Activated CD4-positive, alpha-beta T cell treated with anti-CD3 and anti-CD28 coated beads, Interleukin-10, Interleukin-2, amounts not matched to agents 100 ng/mL and 50 ng/mL, durations not matched to agents 16 hours and 8 hours (primary cell): ENCODE results near the gene DDX3Y.

Experiments used
- DNase-seq: peaks from one replicate; pipeline ENCODE4 v3.0.0-alpha.2; 2020

The DDX3Y gene

GRCh38 chrY:12904618-12905516, at the start of gene DDX3Y:
TSS of gene DDX3Y (plus strand) at chrY:12904868. CDS start at chrY:12904937, 69 bp downstream.
- DNase-seq = no peak

DNA sequence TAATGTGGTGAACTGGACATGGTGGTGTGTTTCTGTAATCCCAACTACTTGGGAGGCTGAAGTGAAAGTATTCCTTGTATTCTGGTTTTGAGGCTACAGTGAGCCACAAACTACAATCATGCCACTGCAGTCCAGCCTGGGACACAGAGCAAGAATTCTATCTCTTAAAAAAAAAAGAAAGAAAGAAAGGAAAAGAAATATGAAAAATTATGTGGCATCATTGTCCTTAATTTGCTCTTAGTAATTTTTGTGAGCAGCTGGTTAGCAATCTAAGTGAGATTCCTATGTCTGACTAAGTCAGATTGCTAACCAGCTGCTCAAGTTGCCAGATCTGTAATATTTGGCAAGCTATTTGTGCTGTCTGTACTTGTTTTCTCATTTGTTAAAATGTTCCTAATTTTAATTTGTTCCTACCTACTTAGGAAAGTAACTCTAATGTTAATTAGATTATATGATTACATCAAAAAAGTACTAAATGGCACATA, 48.8 kb upstream of the DDX3Y start:
- no peak for DNase-seq

- no peak for DNase-seq
Measured at GRCh38 chrY:12867960-12868359, 36.7 kb upstream of the DDX3Y start.

GRCh38 chrY:12896973-12897372, 7.7 kb upstream of the DDX3Y start:
- DNase-seq = no peak

GRCh38 chrY:12898604-12899003, 6.1 kb upstream of the DDX3Y start:
- no peak for DNase-seq

GRCh38 chrY:12905517-12905872, 827 bp downstream of the DDX3Y start:
- DNase-seq = no peak

GRCh38 chrY:12905895-12906294, 1.2 kb downstream of the DDX3Y start:
- no peak for DNase-seq

DNA sequence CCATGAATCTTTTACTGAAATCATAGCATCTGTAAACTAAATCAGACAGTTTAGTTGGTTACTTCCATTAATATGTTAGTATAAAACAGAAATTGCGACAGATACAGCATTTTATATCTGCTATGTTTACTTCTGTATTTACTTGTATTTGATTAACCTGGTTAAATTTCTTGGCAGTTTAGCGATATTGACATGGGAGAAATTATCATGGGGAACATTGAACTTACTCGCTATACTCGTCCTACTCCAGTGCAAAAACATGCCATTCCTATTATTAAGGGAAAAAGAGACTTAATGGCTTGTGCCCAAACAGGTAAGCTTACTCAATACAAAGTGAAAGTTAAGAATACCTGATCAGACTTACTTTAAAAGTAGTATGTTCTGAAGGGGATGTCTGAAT, 8.9 kb downstream of the DDX3Y start:
- DNase-seq = no peak

DNA sequence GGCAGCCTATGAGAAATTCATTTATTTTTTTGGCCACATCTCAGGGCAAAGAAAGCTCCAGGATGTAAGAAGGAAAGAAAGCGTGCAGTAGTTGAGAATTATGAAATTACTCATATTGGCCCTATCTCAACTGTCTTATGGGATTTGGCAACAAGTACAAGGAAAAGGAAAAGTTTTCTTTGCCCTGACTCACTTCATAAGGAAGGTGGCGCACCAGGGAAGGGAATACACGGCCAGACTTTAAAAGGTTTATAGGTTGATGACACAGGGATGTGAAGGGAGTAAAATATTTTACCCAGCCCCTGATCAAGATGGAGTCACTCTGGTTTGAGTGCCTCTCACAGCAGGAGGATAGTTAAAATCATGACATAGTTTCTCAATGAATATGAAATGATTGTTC, 23.4 kb downstream of the DDX3Y start:
- DNase-seq = no peak

GRCh38 chrY:12941725-12942687, 37.3 kb downstream of the DDX3Y start:
- DNase-seq = no peak
